ENCODE data around the gene NRTN.
"Not testable (repeated sequence)": the region's sequence is repeated elsewhere in the genome, so short reads cannot be mapped to it uniquely, and the experiment has no call there.

DNA sequence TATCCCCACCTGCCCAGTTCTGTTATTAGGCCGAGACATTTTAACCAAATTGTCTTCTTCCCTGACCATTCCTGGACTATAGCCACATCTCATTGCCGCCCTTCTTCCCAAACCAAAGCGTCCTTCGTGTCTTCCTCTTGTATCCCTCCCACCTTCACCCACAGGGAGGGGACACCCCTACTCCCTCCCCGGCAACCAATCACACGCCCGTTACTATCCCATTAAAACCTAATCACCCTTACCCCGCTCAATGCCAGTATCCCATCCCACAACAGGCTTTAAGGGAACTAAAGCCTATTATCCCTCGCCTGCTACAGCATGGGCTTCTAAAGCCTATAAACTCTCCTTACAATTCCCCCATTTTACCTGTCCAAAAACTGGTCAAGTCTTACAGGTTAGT, 50.3 kb downstream of the NRTN start:
- TF ChIP-seq, protein P1, sequence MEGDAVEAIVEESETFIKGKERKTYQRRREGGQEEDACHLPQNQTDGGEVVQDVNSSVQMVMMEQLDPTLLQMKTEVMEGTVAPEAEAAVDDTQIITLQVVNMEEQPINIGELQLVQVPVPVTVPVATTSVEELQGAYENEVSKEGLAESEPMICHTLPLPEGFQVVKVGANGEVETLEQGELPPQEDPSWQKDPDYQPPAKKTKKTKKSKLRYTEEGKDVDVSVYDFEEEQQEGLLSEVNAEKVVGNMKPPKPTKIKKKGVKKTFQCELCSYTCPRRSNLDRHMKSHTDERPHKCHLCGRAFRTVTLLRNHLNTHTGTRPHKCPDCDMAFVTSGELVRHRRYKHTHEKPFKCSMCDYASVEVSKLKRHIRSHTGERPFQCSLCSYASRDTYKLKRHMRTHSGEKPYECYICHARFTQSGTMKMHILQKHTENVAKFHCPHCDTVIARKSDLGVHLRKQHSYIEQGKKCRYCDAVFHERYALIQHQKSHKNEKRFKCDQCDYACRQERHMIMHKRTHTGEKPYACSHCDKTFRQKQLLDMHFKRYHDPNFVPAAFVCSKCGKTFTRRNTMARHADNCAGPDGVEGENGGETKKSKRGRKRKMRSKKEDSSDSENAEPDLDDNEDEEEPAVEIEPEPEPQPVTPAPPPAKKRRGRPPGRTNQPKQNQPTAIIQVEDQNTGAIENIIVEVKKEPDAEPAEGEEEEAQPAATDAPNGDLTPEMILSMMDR (conservative IDR thresholded peaks at IDR 0.05; ENCODE audit: low read length), result not testable (repeated sequence)
- TF ChIP-seq EZH2phosphoT487 (IDR thresholded peaks at IDR 0.05; ENCODE audit: borderline replicate concordance, low read depth, low read length), result not testable (repeated sequence)
